Stimulated activated naive CD4-positive, alpha-beta T cell treated with Interleukin-2 at 50 U/mL for 16 hours (primary cell): ENCODE data around the gene SMARCA1.

Source experiments
- DNase-seq: peaks from one replicate; lab custom pipeline; 2025; lab: John Stamatoyannopoulos, UW

The SMARCA1 gene

GRCh38 chrX:129529685-129530281 lies 6.5 kb upstream of the SMARCA1 start:
- DNase-seq = no peak

DNA sequence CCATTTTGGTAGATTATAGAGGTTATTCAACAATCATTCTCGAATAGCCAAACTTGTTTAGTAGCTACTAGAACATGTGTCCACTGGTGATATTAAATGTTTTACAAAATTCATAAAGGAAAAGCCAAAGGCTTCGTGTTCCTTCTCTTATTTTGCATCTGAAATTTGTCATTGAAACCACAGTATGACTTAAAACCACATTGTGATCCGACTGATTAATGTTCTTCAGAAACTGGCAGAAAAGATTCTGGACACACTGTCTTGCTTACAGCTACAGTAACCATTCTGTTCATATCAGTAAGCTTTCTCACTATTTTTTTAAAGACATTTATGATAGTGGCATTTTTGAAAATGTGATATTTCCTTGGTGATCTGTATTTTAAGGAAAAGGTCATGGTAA lies 2.6 kb upstream of the SMARCA1 start:
- no peak for DNase-seq

DNA sequence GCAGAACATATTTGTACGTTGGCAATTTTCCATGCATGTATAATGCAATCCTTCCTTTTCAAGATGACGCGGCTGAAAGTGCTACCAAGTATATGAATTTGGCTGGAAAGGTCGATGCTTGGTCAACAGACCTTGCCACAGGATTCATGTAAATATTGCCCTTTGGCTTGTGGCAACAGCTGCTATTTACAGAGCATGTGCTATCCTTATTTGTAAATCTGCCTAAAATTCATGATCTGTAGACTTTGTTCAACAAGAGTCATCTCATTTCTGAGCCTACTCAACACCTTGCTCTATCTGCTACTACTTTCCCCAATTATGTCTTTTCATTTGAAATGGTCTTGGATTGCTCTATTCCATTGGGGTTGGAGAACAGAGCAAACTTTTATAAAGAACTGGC lies 1.9 kb upstream of the SMARCA1 start:
- no peak for DNase-seq

DNA sequence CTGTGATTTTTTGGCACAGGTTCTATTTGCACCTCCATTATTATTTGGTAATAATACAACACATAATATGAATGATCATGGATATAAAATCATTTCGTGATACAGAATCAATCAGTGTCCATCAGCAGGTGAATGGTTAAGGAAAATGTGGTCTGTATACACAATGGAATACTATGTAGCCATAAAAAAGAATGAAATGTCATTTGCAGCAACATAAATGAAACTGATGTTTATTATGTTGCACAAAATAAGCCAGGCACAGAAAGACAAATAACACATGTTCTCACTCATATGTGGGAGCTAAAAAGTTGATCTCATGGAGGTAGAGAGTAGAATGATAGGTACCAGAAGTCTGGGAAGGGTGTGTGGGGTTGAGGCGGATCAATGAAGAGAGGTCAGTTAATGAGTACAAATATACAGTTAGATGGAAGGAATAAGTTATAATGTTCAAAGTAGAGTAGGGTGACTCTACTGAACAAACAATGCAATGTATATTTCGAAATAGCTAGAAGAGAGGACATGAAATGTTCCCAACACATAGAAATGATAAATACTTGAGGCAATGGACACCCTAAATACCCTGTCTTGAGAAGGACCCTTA lies 1.1 kb upstream of the SMARCA1 start:
- DNase-seq = no peak

DNA sequence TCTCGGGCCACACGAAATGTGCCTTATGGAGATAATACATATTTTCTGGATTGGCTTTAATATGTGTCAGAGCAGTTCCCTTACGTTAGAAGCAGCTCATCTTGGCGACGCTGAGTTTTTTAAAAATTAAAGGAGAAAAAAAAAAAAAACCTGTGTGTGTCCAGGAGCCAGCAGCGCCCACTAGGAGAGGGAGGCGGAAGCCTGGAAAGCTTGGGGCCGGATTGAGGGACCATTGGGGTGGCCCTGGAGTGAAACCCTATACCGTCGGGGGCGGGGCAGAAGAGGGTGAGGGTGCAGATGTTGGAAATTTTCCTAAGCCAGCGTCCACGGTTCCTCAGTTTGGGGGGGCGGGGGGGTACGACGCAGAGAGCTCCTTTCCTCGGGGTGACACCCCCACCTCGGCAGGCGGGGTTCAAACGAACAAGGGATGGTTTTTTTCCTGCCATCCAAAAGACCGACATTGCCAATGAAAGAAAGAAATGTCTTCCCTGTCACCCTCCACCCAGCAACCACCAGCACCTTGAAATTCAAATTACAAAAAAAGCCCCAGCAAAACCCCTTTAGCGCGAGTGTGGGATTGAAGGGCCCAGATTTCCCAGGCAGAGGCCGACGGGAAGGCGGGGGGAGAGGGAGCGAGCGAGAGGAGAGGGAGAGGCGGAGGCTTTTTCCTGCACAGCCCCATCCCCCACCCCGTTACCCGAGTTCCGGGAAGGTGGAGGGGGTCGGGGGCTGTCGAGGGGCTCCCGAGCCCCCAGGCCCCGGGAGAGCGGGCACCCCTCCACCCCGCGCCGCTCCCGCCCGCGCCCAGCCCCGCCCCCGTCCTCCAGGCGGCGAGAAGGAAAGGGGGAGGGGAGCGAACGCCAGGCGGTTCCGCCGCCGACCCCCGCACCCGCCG lies 859 bp downstream of the SMARCA1 start:
- no peak for DNase-seq

DNA sequence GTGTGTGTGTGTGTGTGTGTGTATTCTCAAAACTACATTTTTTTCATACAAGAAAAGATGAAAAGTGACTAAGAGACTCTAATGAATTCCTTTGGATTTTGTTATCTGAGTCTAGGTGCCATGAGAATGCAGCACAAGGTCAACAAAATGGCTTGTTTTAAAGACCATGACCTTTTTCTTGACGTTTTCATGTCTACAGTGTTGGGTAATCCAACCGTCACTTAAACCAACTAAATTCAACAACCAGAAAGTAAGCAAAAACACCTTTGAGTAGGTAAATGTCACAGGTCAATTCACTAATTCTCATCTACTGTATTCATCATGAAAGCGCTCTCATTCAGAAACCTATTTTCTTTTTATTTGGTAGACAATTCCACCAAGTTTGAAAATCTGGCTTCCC lies 3.1 kb downstream of the SMARCA1 start:
- no peak for DNase-seq

- no peak for DNase-seq
Observed at GRCh38 chrX:129516402-129516801, 6.9 kb downstream of the SMARCA1 start.

DNA sequence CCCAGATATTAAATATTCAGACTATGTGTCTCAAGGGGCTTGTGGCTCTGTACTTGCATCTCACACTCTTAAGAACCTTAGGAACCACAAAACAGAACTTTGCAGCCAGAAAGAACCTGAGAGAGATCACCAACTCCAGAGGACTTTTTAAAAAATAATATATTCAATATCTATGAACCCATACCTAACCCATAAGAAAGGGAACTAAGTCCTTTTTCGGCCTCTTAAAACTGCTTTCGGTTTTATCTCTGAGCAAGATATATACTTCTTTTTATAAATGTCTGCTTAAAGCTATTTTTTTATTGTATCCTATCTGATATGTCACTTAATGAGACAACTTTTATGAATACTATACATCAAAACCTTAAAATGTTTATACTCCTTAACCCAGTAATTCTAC lies 10.9 kb downstream of the SMARCA1 start:
- no peak for DNase-seq

DNA sequence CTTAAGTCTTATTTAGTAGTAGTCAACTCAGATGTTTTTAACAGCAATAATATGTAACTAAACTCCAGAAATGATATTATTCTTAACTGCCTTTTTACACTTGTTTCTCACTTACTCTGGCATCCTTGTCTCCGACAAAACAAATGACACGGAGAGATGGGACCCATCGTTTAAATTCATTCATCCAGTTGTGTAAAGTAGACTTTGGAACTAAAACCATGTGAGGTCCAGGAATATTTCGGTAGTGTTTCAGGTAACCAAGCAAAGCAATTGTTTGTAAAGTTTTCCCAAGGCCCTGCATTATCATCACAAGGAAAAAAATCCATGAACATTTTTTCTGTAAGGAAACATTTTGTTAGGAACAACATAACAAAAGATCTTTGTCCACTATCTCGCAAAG lies 11.6 kb downstream of the SMARCA1 start:
- DNase-seq = no peak

DNA sequence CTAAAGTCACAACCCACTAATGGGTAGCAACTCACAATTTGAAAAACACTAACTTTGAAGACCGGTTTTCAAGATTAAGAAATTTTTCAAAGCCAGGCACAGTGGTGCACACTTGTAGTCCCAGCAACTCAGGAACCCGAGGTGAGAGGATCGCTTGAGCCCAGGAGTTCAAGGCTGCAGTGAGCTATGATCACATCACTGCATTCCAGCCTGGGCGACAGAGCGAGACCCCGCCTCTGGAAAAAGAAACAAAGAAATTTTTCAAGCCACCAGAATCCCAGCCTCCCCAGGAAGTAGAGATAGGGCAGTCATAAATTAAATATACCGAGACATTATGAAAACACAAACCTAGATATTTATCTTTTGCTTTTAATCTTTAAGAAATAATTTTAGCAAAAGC lies 13.0 kb downstream of the SMARCA1 start:
- no peak for DNase-seq

GRCh38 chrX:129497146-129497843 lies 26.0 kb downstream of the SMARCA1 start:
- no peak for DNase-seq

GRCh38 chrX:129496625-129497024 lies 26.7 kb downstream of the SMARCA1 start:
- DNase-seq = no peak

GRCh38 chrX:129495900-129496299 lies 27.4 kb downstream of the SMARCA1 start:
- DNase-seq = no peak

DNA sequence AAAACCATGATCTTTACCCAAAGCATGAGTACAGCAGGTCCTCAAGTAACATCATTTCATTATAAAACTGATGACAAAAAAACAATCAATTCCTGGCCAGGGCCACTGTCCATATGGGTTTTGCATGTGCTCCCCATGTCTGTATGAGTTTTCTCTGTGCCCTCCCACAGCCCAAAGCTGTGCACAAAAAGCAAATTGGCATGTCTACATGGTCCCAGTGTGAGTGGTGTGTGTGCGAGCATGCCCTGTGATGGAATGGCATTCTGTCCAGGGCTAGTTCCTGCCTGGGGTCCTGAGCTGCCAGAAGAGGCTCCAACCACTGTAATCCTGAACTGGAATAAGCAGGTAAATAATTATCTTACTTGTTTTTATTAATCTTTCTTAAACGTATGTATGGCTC lies 28.4 kb downstream of the SMARCA1 start:
- DNase-seq = no peak

DNA sequence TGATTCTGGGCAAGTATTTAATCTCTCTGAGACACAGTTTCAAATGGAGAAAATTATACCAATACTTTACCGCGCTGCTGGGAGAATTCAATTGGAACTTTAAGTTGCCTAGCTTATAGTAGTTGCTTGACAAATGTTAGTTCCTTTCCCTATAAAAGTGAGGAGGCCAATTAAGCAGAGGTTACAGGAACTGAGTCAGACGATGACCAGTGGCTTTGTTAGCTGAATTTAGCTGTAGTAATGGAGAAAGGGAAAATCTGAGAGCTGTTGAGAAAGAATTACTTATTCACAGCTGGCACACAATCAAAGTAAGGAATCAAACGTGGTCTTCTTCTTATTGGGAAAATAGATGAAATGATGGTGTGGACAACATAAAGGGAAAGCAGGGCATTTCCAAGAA lies 29.6 kb downstream of the SMARCA1 start:
- no peak for DNase-seq

GRCh38 chrX:129490330-129490729 lies 33.0 kb downstream of the SMARCA1 start:
- DNase-seq = no peak

DNA sequence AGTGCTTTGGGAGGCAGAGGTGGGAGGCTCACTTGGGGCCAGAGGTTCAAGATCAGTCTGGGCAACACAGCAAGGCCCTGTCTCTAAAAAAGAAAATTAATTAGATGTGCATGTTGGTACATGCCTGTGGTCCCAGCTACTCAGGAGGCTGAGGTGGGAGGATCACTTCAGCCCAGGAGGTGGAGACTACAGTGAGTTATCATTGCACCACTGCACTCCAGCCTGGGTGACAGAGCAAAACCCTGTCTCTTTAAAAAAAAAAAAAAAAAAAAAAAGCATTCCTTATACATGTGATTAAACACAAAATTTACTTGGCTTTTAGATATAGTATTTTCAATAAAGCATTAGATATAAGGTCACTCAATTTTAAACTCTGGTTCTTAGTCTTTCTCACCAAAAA lies 34.9 kb downstream of the SMARCA1 start:
- DNase-seq = no peak

- no peak for DNase-seq
Observed at GRCh38 chrX:129480889-129481288, 42.4 kb downstream of the SMARCA1 start.

DNA sequence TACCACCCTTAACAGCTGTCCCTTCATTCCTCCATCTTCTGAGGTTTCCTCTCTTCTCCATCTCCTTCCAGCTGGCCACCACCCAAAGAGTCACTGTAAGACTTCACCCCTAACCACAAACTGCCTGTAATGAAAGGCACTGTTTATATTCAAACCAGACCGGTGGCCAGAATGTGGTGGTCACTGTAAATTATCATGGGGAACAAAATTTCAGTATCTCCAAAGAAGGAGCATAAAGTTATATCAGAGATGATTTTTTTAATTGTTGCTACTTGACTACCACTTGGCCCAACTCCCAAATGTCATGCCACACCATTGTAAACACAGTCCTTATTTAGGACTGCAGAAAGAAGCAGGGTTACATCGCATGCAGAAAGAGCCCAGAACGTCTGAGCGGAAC lies 44.8 kb downstream of the SMARCA1 start:
- DNase-seq = no peak

DNA sequence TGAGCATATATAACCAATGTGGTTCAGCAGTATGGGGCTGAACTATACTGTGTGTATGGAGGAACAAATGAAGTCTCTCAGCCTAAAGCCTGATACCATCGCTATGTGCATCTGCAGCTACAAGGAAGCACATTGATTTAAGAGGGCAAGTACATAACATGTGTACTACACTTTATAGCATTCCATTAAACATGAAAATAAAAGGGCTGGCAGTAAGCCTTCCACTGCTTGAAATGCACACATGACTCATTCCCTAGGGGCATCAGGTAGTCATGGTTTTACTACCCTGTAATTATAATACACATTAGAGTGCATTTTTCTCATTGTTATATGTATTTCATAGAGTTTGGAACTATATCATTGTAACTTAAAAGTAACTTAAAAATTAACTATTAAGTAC lies 51.2 kb downstream of the SMARCA1 start:
- no peak for DNase-seq

GRCh38 chrX:129462707-129463106 lies 60.6 kb downstream of the SMARCA1 start:
- DNase-seq = no peak

GRCh38 chrX:129461801-129462456 lies 61.4 kb downstream of the SMARCA1 start:
- DNase-seq = no peak
